Endodermal cell (in vitro differentiated cells): ENCODE results near the gene ELMOD1. TPM values are rescaled to one million over a fixed set of nuclear protein-coding genes. Genes with fewer than 3 reads are reported as not detected.

Experiments used
- DNase-seq: peaks from one replicate; pipeline ENCODE4 v3.0.0-alpha.2; 2017
- H3K27ac ChIP-seq: 2 replicates; pipeline ENCODE4 v1.5.1; 2013; ENCODE audit warnings: mild to moderate bottlenecking, low read depth, low read length, moderate library complexity
- H3K27me3 ChIP-seq: 2 replicates; pipeline ENCODE4 v1.6.1; 2013; ENCODE audit warnings: mild to moderate bottlenecking, low read length, moderate library complexity; ENCODE audit not compliant: insufficient read depth, control insufficient read depth, poor library complexity, severe bottlenecking
- H3K36me3 ChIP-seq: 2 replicates; pipeline ENCODE4 v1.7.0; 2013; ENCODE audit warnings: mild to moderate bottlenecking, low read length, moderate library complexity; ENCODE audit not compliant: control insufficient read depth, insufficient read depth
- H3K4me1 ChIP-seq: one replicate; pipeline ENCODE4 v1.7.0; 2013; ENCODE audit warnings: low read length; ENCODE audit not compliant: control insufficient read depth, insufficient read depth
- H3K4me3 ChIP-seq: 2 replicates; pipeline ENCODE4 v1.5.1; 2013; ENCODE audit warnings: mild to moderate bottlenecking, low read length, moderate library complexity
- H3K9ac ChIP-seq: 2 replicates; pipeline ENCODE4 v1.6.1; 2013; ENCODE audit warnings: mild to moderate bottlenecking, low read length, moderate library complexity; ENCODE audit not compliant: poor library complexity, severe bottlenecking; ENCODE audit errors: extremely low read depth
- H3K9me3 ChIP-seq: 2 replicates; pipeline ENCODE4 v1.6.1; 2013; ENCODE audit warnings: mild to moderate bottlenecking, low read length, moderate library complexity; ENCODE audit not compliant: control insufficient read depth
- H3K27ac Mint-ChIP-seq: 2 replicates; pipeline ENCODE4 v1.8.0; 2020; ENCODE audit warnings: mixed read lengths
- H3K27me3 Mint-ChIP-seq: 2 replicates; pipeline ENCODE4 v1.8.0; 2021; ENCODE audit warnings: mild to moderate bottlenecking, mixed read lengths; ENCODE audit not compliant: insufficient read depth
- H3K36me3 Mint-ChIP-seq: 2 replicates; pipeline ENCODE4 v1.8.0; 2020; ENCODE audit warnings: low read depth, mixed read lengths
- H3K4me1 Mint-ChIP-seq: 2 replicates; pipeline ENCODE4 v1.8.0; 2020; ENCODE audit warnings: mixed read lengths
- H3K4me3 Mint-ChIP-seq: 2 replicates; pipeline ENCODE4 v1.8.0; 2020; ENCODE audit warnings: mild to moderate bottlenecking, moderate library complexity, mixed read lengths
- H3K9me3 Mint-ChIP-seq: 2 replicates; pipeline ENCODE4 v1.8.0; 2020; ENCODE audit warnings: mild to moderate bottlenecking, mixed read lengths
- CTCF ChIP-seq: fragments of 200-600 bp; sonication (generic); conservative IDR thresholded peaks from 2 replicates; pipeline ENCODE4 v1.5.0; 2021; ENCODE audit warnings: antibody characterized with exemption, mild to moderate bottlenecking
- WGBS, 2 experiments: methylation state at CpG; one replicate each; pipeline versions ENCODE4 v1.1.5 to v1.1.7; 2013; ENCODE audit warnings: missing lambda C conversion rate in 2 of 2, mixed read lengths in 1 of 2; ENCODE audit not compliant: insufficient coverage in 1 of 2, insufficient read length in 1 of 2; 5-methylcytosine and 5-hydroxymethylcytosine counted together
- total RNA-seq, 2 donors: library from RNA; stranded (reverse); fragmentation: NEBNext Ultra II Directional in 1 of 2; extraction: Animal tissue kit (Norgen Biotek cat#: 25700) in 1 of 2; gene quantifications; 2 replicates in 1 of 2; 3 replicates in 1 of 2; pipeline ENCODE4 v1.2.1, GENCODE V29; 2021

ELMOD1 gene
- total RNA-seq, 2 donors from 2014 or later, result 0.46 to 0.60 TPM

GRCh38 chr11:107609400-107610218, 18.7 kb downstream of the ELMOD1 start:
- no peaks in the 10 kb centered on the region for H3K27me3 ChIP-seq
- Mint-ChIP-seq H3K27ac (no peak overlapping the region), H3K36me3 (no peaks in the 10 kb centered on the region)

GRCh38 chr11:107612445-107612844, 21.5 kb downstream of the ELMOD1 start:
- H3K27me3 ChIP-seq, result no peaks in the 10 kb centered on the region
- Mint-ChIP-seq H3K4me1 (peaks cover 4% of the 10 kb centered on the region), H3K27me3 (no peaks in the 10 kb centered on the region), H3K36me3 (no peaks in the 10 kb centered on the region), H3K9me3 (no peaks in the 10 kb centered on the region), H3K27ac (no peak overlapping the region), H3K4me3 (no peak overlapping the region)
- H3K27ac ChIP-seq, result no peak overlapping the region
- no peaks in the 10 kb centered on the region for H3K9me3 ChIP-seq
- H3K4me1 ChIP-seq, result no peaks in the 10 kb centered on the region
- no peak overlapping the region for H3K4me3 ChIP-seq
- WGBS, 2 experiments, result 93% methylated on average over 2 of the region's 2 CpGs; no CpG with 5 or more reads in 1 of the 2 experiments
- H3K9ac ChIP-seq, result no peak overlapping the region
- no peaks in the 10 kb centered on the region for H3K36me3 ChIP-seq
- TF ChIP-seq CTCF, result no peak
- DNase-seq, result no peak

More at GRCh38 chr11:107609400-107610218, 18.7 kb downstream of the ELMOD1 start:
- Histone ChIP-seq H3K4me1 (no peaks in the 10 kb centered on the region), H3K9ac (no peak overlapping the region), H3K27ac (no peak overlapping the region), H3K4me3 (no peak overlapping the region), H3K9me3 (no peaks in the 10 kb centered on the region), H3K36me3 (no peaks in the 10 kb centered on the region)
- Mint-ChIP-seq H3K4me1 (peaks cover 4% of the 10 kb centered on the region), H3K4me3 (no peak overlapping the region), H3K27me3 (no peaks in the 10 kb centered on the region), H3K9me3 (no peaks in the 10 kb centered on the region)
- no peak for TF ChIP-seq CTCF
- 59 to 60% methylated on average over 7 to 10 of the region's 10 CpGs for WGBS, 2 experiments
- no peak for DNase-seq

GRCh38 chr11:107619926-107620325, 29.0 kb downstream of the ELMOD1 start:
- Histone ChIP-seq H3K36me3 (no peaks in the 10 kb centered on the region), H3K4me3 (no peak overlapping the region), H3K27ac (no peak overlapping the region), H3K9me3 (no peaks in the 10 kb centered on the region), H3K9ac (no peak overlapping the region), H3K4me1 (no peaks in the 10 kb centered on the region), H3K27me3 (no peaks in the 10 kb centered on the region)
- no peak overlapping the region for H3K4me3 Mint-ChIP-seq
- no peak for DNase-seq
- no peaks in the 10 kb centered on the region for H3K27me3 Mint-ChIP-seq
- no peak overlapping the region for H3K27ac Mint-ChIP-seq
- no peaks in the 10 kb centered on the region for H3K9me3 Mint-ChIP-seq
- H3K36me3 Mint-ChIP-seq, result no peaks in the 10 kb centered on the region
- peaks cover 2% of the 10 kb centered on the region for H3K4me1 Mint-ChIP-seq
- no peak for TF ChIP-seq CTCF
- 77 to 90% methylated on average over 1 of the region's 1 CpG for WGBS, 2 experiments
